ENCODE measurements around the gene ARHGAP20.

GRCh38 chr11:110573411-110573810 is 138.8 kb downstream of the ARHGAP20 start:
- TF ChIP-seq EZH2phosphoT487 (IDR thresholded peaks at IDR 0.05; ENCODE audit: insufficient read depth, low read depth) (no peak), EZH2 (IDR thresholded peaks at IDR 0.05; ENCODE audit: insufficient read depth, poor library complexity, severe bottlenecking) (no peak)

Measured in GM23248 (cell line).